ENCODE measurements around the gene PID1.

- TF ChIP-seq POLR2A (IDR thresholded peaks at IDR 0.05) = no peak
- TF ChIP-seq, protein P1, sequence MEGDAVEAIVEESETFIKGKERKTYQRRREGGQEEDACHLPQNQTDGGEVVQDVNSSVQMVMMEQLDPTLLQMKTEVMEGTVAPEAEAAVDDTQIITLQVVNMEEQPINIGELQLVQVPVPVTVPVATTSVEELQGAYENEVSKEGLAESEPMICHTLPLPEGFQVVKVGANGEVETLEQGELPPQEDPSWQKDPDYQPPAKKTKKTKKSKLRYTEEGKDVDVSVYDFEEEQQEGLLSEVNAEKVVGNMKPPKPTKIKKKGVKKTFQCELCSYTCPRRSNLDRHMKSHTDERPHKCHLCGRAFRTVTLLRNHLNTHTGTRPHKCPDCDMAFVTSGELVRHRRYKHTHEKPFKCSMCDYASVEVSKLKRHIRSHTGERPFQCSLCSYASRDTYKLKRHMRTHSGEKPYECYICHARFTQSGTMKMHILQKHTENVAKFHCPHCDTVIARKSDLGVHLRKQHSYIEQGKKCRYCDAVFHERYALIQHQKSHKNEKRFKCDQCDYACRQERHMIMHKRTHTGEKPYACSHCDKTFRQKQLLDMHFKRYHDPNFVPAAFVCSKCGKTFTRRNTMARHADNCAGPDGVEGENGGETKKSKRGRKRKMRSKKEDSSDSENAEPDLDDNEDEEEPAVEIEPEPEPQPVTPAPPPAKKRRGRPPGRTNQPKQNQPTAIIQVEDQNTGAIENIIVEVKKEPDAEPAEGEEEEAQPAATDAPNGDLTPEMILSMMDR (IDR thresholded peaks at IDR 0.05) = no peak
These were observed 95.6 kb downstream of the PID1 start for GRCh38 chr2:229175497-229175863.
